ENCODE measurements around the gene FBXL12. TPM values are rescaled to one million over a fixed set of nuclear protein-coding genes. Genes with fewer than 3 reads are reported as not detected.
"Not testable (repeated sequence)": the region's sequence is repeated elsewhere in the genome, so short reads cannot be mapped to it uniquely, and the experiment has no call there.

The FBXL12 gene
- polyA plus RNA-seq, 4 donors, result 25.0 to 37.8 (median 32.6) TPM

DNA sequence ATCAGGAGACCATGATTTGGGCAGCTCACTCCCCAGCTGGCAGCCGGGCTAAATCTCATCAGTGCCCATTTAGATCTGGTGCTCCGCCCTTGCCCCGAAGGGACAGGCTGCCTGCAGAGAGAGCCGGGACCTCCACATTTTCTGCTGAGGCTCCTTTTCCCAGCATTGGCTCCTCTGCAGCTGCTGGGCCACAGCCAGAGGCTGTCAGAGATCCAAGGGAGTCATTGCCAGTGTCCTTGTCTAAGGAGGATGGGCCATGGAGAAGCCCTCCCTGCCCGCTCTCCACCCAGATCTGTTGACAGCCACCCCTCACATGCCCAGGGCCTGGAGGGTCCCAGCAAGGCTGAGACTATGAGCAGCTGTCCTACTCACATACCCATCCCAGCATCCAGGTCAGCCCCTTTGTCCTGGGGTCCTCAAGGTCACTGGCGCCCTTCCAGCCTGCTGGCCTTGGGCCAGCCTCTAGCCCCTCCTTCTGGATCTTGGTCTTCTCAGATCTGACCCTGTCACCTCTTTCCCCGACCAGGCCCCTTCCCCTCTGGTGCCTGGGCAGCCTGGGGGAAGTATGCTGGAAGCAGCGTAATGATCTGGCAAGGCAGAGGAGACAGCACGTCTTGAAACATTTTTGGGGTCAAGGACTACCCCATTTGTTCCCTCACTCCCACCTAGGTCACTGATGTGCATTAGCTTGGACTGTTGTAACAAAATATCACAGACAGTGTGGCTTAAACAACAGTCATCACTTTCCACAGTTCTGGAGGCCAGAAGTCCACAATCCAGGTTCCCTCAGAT is 24.2 kb upstream of the FBXL12 start:
- DNase-seq (ENCODE audit: low read depth in 4 of 4, low spot score in 2 of 4), result no peak

DNA sequence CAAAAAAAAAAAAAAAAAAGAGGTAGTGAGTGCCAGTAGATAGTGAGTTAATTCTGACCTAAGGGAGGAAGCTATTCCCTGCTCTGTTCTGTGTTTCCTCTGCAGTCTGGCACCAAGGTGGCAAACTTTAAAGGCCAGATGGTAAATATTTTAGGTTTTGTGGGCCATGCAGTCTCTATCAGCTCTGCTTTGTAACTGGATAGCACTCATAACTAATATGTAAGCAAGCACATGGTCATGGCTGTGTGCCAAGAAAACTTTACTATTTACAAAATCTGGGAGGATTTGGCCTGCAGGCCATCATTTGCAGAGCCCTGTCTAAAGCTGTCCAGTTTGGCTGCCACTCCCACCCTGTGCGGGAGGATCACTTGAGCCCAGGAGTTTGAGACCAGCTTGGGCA is 20.5 kb upstream of the FBXL12 start:
- no peak for DNase-seq (ENCODE audit: low read depth in 4 of 4, low spot score in 2 of 4)

- DNase-seq (ENCODE audit: low read depth in 4 of 4, low spot score in 2 of 4), result no peak
Measured at GRCh38 chr19:9838324-9838723, 19.4 kb upstream of the FBXL12 start.

DNA sequence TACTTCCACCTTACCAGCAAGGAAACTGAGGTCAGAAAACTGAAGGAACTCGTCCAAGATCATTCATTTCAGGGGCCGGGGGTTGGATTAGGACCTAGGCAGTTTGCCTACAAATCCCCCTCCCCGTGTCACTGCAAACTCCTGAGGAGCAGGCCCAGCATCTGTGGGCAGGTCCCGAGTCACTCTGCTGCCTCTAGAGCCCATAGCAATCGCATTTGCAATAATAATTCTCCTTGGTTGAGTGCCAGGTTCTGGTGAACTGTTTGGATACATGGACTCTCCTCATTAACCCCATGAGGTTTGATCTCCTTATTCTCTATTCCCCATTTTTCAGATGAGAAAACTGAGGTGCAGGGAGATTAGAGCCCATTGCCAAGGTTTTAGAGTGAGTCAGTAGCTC is 17.1 kb upstream of the FBXL12 start:
- no peak for DNase-seq (ENCODE audit: low read depth in 4 of 4, low spot score in 2 of 4)

DNA sequence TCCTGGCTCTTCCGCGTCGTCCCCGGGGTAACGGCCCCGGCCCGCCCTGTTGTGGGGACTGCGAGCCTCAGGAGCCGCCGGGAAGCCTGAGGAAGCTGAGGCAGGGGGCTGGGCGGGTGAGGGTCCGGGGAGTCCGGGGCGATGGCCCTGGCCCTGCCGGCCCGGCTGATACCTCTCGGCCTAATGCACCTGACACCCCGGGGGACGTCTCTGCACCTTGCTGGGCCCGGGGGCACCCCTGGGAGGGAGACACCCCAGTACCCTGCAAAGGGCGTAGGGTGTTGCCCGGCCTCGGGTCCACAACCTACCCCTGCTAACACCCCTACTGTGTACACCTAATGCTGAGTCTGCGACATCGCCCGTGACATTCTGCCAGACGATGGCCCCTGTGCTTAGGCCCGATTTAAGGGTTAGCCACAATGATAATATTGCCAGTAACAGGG is 16.6 kb upstream of the FBXL12 start:
- DNase-seq (ENCODE audit: low read depth in 4 of 4, low spot score in 2 of 4), result no peak

DNA sequence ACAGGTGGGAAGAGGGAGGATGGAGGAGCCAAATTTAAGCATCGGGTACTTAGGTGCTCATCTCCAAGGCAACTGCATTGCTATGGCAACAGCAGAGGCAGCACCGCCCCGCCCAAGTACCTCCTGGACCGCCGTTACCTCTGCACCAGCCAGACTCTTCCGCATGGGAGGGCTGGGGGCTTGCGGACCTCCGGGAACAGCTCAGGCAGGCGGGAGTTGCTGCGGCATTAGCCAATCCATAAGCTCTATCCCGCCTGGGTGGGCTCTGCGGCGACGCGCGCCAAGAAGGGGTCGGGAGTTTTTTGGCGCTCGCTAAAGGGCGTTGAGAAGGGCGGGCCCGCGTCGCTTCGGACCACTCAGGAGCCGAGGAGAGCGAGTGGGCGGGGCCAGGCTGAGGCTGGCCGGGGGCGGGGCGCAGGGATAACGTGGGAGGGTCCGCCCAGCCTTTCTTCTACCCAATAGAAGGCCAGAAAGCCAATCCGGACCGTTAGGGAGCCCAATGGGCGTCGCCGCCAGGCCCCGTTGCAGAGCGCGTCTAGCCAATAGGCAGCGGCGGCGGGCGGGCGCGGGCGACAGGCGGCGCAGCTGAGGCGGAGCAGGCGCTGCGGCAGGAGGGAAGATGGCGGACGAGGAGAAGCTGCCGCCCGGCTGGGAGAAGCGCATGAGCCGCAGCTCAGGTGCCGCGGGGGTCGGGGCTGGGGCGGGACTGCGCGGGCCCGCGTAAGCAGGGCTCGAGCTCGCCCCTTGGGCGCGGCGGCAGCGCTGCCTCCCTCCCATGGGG is 16.0 kb upstream of the FBXL12 start, which contains the start of gene PIN1:
TSS of gene PIN1 (plus strand) at position 593 of the 781 bp plus-strand sequence. CDS start at position 620, 27 bp downstream.
- DNase-seq (ENCODE audit: low read depth in 4 of 4, low spot score in 2 of 4), result peak; percentile 89 to 97 (median 96)

- no peak for DNase-seq (ENCODE audit: low read depth in 4 of 4, low spot score in 2 of 4)
Measured at GRCh38 chr19:9834307-9834725, 15.4 kb upstream of the FBXL12 start.

- DNase-seq (ENCODE audit: low read depth in 4 of 4, low spot score in 2 of 4), result no peak
Measured at GRCh38 chr19:9828551-9829063, 9.7 kb upstream of the FBXL12 start.

DNA sequence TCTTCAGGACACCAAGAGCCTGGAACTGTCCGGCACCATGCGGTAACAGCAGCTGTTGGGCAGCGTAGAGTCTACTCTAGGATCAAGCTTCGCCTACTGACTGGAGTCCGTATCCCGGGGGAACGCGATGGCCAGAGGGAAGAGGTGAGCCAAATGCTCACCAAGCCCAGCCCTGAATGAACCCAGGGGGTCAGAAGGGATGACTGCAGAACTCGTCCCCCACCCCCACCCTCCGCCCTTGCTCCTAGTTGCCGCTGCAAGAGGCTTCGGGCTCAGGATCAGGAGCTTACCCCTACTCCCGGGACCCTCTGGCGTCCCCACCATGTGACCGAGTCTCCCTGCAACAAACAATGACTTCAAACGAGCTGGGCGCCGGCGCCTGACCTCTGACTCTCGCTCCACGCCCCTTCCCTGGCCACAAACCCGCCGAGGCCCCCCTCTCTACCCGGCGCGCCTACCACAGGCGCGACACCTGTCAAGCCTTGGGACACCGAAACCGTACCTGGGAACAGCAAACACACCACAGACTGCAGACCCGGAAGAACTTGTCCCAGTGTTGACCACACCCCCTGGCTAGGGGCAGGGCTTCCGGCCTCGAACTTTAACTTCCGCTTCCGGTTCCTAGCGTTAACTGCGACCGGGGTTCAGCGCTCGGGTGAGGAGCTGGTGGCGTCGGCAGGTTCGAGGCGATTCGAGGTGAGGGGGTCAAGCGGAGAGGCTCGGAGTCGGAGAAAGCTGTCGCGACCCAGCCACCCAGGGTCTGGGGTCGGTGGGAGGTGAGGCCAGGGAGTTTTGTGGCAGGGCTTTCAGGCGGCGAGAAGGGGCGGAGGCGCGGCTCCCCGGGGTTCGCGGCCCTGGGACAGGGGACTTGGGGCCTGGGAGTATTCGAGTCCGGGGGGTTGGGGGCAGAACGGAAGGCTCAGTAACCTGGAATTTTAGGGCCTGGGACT is 8.7 kb upstream of the FBXL12 start, which contains the start of gene UBL5:
TSS of gene UBL5 (plus strand) at position 630 of the 950 bp plus-strand sequence. CDS start 420 bp downstream, outside the sequence.
- DNase-seq (ENCODE audit: low read depth in 4 of 4, low spot score in 2 of 4), result peak; percentile 69 to 87 (median 77)

GRCh38 chr19:9823816-9824215 is 4.9 kb upstream of the FBXL12 start:
- DNase-seq (ENCODE audit: low read depth in 4 of 4, low spot score in 2 of 4), result no peak

DNA sequence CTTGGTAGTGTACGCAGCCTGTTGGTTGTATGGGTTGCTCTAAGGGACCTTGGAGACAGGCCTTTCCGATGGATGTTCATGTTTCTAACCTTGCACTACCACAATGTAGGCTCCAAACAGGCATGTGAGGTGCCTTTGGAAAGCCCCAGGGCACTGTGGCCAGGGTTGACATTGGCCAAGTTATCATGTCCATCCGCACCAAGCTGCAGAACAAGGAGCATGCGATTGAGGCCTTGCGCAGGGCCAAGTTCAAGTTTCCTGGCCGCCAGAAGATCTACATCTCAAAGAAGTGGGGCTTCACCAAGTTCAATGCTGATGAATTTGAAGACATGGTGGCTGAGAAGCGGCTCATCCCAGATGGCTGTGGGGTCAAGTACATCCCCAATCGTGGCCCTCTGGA is 1.2 kb upstream of the FBXL12 start:
- DNase-seq (ENCODE audit: low read depth in 4 of 4, low spot score in 2 of 4), result not testable (repeated sequence)

- DNase-seq (ENCODE audit: low read depth in 4 of 4, low spot score in 2 of 4), result no peak
Measured at GRCh38 chr19:9819596-9819909, 674 bp upstream of the FBXL12 start.

- DNase-seq (ENCODE audit: low read depth in 4 of 4, low spot score in 2 of 4), result no peak
Measured at GRCh38 chr19:9818175-9818733, 625 bp downstream of the FBXL12 start.

DNA sequence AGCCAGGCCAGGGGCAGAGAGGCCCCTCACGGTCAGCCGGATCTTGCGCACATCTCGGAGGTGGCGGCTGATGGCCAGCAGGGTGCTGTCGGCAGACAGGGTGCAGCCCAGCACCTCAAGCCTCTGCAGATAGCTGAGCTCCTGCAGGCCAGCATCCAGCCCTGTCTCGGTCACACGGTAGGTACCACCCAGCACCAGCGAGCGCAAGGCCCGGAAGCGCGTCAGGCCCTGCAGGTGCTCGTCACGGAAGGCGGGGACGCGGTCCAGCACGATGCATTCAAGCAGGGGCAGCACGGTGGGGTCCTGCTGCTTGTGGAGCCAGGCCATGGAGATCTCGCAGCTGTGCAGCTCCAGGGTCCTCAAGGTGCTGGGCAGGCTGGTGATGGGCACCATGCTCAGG is 7.7 kb downstream of the FBXL12 start:
- DNase-seq (ENCODE audit: low read depth in 4 of 4, low spot score in 2 of 4), result no peak

GRCh38 chr19:9808855-9809824 is 9.7 kb downstream of the FBXL12 start:
- DNase-seq (ENCODE audit: low read depth in 4 of 4, low spot score in 2 of 4), result no peak

GRCh38 chr19:9806803-9807202 is 12.1 kb downstream of the FBXL12 start:
- DNase-seq (ENCODE audit: low read depth in 4 of 4, low spot score in 2 of 4), result no peak

- DNase-seq (ENCODE audit: low read depth in 4 of 4, low spot score in 2 of 4), result no peak
Measured at GRCh38 chr19:9801976-9802375, 16.9 kb downstream of the FBXL12 start.

- no peak for DNase-seq (ENCODE audit: low read depth in 4 of 4, low spot score in 2 of 4)
Measured at GRCh38 chr19:9799162-9799561, 19.7 kb downstream of the FBXL12 start.

GRCh38 chr19:9797871-9798270 is 21.0 kb downstream of the FBXL12 start:
- no peak for DNase-seq (ENCODE audit: low read depth in 4 of 4, low spot score in 2 of 4)
